ENCODE measurements around the gene SIAH2. TPM values are rescaled to one million over a fixed set of nuclear protein-coding genes. Genes with fewer than 3 reads are reported as not detected.

SIAH2 gene
- total and polyA plus RNA-seq, 9 of the 15 experiments (the other 6 are each of a cell fraction or from before 2014, with no cell fraction given) = 4.8 to 39.0 (median 29.9) TPM

GRCh38 chr3:150727653-150728502 lies 35.1 kb downstream of the SIAH2 start (continued):
- TF ChIP-seq ATF3 (IDR thresholded peaks at IDR 0.05) (peak; percentile 71), ATF3 (CRISPR knock-in tag; conservative IDR thresholded peaks at IDR 0.05) (no peak), ZNF134 (CRISPR knock-in tag; conservative IDR thresholded peaks at IDR 0.05) (peak; percentile 28; the same call in 1 of the 2 replicates), AFF4 (CRISPR knock-in tag; IDR thresholded peaks at IDR 0.05) (0 out of 2 replicates have a peak, but pooled peaks have one; percentile 46), ZNF589 (CRISPR knock-in tag; IDR thresholded peaks at IDR 0.05; ENCODE audit: low read depth) (0 out of 2 replicates have a peak, but pooled peaks have one; percentile 35), CREB1 (IDR thresholded peaks at IDR 0.05) (peak; percentile 65), CREB1 (CRISPR knock-in tag; IDR thresholded peaks at IDR 0.05) (peak; percentile 19; the same call in 1 of the 2 replicates), TBP (optimal IDR thresholded peaks at IDR 0.05; ENCODE audit: low read depth, low read length) (peak; percentile 58), FOXK1 (CRISPR knock-in tag; IDR thresholded peaks at IDR 0.05; ENCODE audit: borderline replicate concordance) (no peak), NFE2L1 (tag; IDR thresholded peaks at IDR 0.05; ENCODE audit: borderline replicate concordance, low read depth) (no peak), ATF1 (CRISPR knock-in tag; IDR thresholded peaks at IDR 0.05) (no peak), ATF1 (tag; IDR thresholded peaks at IDR 0.05) (peak; percentile 71), NFRKB (IDR thresholded peaks at IDR 0.05; ENCODE audit: low read depth) (peak; percentile 63), JUND (IDR thresholded peaks at IDR 0.05; ENCODE audit: borderline replicate concordance, low read depth, low read length) (peak; percentile 43; the same call in 1 of the 2 replicates), JUND (tag; IDR thresholded peaks at IDR 0.05; ENCODE audit: borderline replicate concordance, low read depth, low read length) (peak; percentile 66; the same call in 1 of the 3 replicates), NFE2 (IDR thresholded peaks at IDR 0.05; ENCODE audit: low read depth) (peak; percentile 96), CREB3L1 (IDR thresholded peaks at IDR 0.05; ENCODE audit: borderline replicate concordance, low read depth) (peak; percentile 54; the same call in 1 of the 2 replicates), YY1 (IDR thresholded peaks at IDR 0.05; ENCODE audit: borderline replicate concordance in 1 of 3, control insufficient read depth in 1 of 3, extremely low read depth in 1 of 3, insufficient read depth in 3 of 3, insufficient read length in 1 of 3, insufficient replicate concordance in 2 of 3, low read depth in 1 of 3, low read length in 2 of 3) (no peak), HCFC1 (IDR thresholded peaks at IDR 0.05; ENCODE audit: low read depth, low read length) (peak; percentile 29), PKNOX1 (IDR thresholded peaks at IDR 0.05) (peak; percentile 19; the same call in 1 of the 2 replicates)
